Stimulated activated CD8-positive, alpha-beta memory T cell treated with anti-CD3 and anti-CD28 coated beads, Interleukin-15, amount 100 ng/mL, for 48 hours (primary cell): ENCODE data around the gene SEMA3D.

Experiments used
- DNase-seq, 2 donors: peaks; one replicate each; pipeline ENCODE4 v3.0.0-alpha.2; 2020; ENCODE audit warnings: low read depth in 2 of 2

The SEMA3D gene

DNA sequence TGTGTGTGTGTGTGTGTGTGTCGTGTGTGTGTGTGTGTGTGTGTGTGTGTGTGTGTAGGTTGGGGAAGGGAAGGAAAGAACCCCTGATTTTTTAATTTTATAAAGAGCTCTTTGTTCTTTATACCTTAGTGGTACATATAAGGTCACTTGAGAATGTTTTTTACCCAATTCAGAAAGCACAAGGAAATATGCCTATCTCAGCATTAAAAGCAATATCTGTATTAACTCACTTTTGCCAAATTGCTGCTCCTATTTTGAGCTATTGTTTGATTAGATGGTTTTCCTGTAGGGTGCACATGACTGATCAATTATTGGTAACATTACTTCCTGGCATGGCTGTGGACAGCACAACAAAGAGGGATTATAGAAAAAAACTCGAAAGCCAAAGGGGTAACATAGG is 60.5 kb downstream of the SEMA3D start:
- DNase-seq: no peak

- DNase-seq: no peak
Measured at GRCh38 chr7:85125651-85126131, 61.2 kb downstream of the SEMA3D start.

GRCh38 chr7:85125176-85125575 is 61.7 kb downstream of the SEMA3D start:
- DNase-seq: no peak

GRCh38 chr7:85119934-85120333 is 66.9 kb downstream of the SEMA3D start:
- DNase-seq: no peak

- no peak for DNase-seq
Measured at GRCh38 chr7:85115862-85116261, 71.0 kb downstream of the SEMA3D start.

- DNase-seq: no peak
Measured at GRCh38 chr7:85115006-85115405, 71.8 kb downstream of the SEMA3D start.

DNA sequence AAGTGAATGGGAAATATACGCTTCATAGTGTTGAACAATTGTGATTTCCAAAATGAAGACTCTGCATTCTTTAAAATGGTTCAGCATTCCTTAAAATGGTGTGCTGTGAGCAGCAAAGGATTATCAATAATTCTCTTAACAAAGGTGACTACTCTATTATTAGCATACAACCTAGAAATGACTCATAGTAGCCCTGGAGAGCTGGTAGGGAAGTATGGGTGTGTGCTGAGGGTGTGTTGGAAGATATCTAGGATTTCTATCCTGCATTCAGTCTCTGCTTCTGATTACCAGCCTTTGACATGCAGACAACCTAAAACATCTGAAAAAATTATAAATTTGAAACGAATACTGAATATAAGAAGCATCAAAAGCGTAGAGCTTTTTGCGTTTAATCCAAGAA is 72.5 kb downstream of the SEMA3D start:
- DNase-seq: no peak

DNA sequence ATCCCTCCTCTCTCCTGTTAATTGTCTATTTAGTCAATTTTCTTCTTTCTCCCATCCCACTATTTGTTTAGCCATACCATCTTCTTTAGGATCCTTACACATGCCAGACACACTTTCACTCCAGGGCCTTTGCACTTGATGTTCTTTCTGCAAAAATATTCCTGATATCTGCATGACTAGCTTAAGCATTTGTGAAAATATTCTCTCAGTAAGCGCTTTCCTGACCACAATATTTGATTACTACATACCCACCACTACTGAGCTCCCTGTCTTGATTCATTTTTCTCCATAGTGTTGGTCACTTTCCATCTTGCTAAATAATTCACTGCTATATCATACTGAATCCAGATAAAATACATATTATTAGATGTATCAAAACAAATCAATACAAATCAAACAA is 75.1 kb downstream of the SEMA3D start:
- DNase-seq: no peak

DNA sequence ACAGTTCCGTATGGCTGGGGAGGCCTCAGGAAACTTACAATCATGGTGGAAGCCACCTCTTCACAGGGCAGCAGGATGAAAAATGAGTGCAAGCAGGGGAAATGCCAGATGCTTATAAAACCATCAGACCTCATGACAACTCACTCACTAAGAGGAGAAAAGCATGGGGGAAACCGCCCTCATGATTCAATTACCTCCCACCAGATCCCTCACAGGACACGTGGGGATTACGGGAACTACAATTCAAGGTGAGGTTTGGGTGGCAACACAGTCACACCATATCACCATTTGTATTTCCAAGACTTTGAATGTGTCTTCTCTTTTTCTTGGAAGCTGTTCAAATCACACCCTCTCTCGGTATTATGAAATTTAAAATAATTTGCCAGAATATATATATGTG is 80.1 kb downstream of the SEMA3D start:
- no peak for DNase-seq

- no peak for DNase-seq
Measured at GRCh38 chr7:85104432-85105205, 82.2 kb downstream of the SEMA3D start.

- no peak for DNase-seq
Measured at GRCh38 chr7:85103962-85104361, 82.9 kb downstream of the SEMA3D start.

DNA sequence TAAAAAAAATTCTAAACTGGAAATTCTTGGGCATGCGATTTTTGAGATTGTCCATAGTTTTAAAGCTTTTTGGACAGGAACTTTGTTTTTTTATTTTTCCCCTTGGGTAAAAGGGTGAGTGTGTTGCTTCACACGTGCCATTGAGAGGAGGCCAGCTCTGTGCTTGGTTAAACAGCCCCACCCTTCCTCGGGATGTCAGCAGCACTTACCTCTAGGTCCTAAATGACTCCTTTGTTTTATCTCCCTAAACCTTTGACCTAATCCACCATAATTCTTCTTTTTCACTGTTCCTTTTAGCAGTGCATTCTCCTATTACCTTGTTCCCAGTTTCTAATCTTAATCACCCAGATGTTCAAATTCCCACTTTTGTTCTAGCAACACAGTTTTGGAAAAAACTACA is 83.5 kb downstream of the SEMA3D start:
- DNase-seq: no peak

GRCh38 chr7:85102813-85103350 is 84.0 kb downstream of the SEMA3D start:
- no peak for DNase-seq

DNA sequence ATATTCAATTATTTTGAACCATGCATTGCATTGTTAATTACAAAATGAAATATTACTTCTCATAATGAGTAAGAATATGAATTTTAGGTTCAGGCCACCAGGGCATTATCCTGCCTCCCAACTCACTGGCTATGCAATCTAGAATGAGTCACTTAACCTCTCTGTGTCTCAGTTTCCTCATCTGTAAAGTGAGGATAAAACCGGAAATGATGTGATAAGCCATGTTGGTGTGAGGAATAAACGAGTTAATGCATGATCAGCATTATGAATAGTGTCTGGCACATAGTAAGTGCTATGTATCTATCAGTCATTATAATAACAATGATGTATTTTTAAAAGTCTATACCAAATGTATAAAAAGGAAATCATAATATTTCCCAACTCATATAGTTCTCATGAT is 85.5 kb downstream of the SEMA3D start:
- DNase-seq: no peak

GRCh38 chr7:85097844-85098243 is 89.0 kb downstream of the SEMA3D start:
- DNase-seq: no peak

DNA sequence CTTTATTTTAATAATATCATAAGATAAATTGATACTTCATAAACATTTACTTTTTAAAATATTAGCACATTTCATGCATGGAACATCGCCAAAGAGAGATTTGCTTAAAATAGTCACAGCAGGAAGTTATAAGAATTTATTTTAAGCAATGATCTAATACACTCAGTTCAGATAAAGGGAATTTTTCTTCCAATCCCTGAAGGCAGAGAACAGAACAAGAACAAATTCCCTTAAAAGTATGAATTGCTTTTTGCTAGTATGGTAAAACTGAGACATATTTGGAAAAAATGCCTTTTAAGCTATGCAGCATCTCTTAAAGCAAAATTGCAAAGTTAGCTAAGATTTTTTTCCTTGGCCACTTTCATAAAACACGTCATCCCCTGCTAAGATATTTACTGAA is 91.0 kb downstream of the SEMA3D start:
- no peak for DNase-seq

DNA sequence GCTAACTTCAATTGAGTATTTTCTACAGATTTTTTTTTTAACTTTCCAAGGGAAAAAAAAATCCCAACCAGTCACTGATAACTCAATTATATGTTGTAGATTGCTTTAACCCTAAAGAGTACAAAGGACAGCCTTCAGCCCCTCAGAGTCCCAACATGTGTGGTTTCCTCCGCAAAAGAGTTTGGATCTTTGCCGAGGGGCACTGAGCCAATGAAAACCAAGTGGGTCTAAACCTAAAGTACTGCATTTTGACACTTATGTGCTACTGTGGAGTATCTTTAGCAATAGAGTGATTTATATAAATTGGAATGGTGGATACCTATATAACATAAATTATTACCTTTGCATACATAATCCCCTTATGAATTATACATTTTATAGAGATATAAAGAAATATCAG is 91.5 kb downstream of the SEMA3D start:
- DNase-seq: no peak

DNA sequence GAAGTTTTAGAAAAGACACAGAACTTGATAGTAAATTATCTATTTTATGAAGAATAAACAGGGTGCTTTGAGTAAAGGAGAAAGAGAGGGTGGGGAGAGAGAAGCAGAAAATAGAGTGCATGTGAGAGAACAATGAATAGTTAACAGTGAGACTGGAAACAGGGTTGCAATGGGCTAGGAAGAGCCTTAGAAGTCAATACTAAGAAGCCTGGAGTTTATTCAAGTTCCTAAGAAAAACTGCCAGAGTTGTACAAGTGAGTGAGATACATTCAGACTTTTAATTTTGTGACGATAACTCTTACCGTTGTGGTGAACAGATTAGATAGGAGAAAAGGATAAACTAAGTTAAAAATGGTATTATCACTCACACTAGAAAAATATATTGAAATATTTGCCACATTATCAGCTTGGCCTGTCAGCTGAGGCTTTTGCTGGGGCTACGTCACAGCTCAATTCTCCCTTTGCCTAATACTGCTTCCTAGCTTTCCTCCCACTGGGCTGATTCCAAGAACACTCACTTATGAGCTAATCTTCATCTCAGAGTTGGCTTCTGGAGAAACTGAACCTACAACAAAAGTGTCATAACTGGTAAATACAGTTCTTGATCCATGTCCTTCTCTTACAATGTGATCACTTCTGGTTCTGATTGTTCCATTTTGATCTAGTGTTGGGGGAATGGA is 92.7 kb downstream of the SEMA3D start:
- DNase-seq: no peak

- no peak for DNase-seq
Measured at GRCh38 chr7:85091565-85091928, 95.3 kb downstream of the SEMA3D start.

GRCh38 chr7:85090919-85091564 is 95.8 kb downstream of the SEMA3D start:
- DNase-seq: no peak

GRCh38 chr7:85090143-85090542 is 96.7 kb downstream of the SEMA3D start:
- no peak for DNase-seq

DNA sequence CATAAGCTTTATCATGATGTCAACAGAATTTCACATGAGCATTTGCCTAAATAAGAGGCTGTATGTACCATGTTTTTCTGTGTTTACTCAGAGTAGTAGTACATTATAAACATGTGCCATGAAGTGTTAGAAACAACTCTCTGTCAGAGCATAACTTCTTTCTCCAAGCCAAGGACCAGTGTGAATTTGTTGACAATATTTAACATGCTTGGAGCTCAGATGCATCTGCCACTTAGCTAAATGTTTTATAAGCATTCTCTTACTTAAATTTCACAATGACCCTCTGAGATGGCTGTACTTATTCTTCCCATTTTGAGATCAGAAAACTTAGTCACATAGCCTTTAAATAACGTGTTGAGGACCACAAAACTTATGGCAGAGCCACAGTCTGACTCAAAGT is 105.0 kb downstream of the SEMA3D start:
- DNase-seq: no peak

- DNase-seq: no peak
Measured at GRCh38 chr7:85081392-85081791, 105.5 kb downstream of the SEMA3D start.
